T-helper 1 cell treated with Interleukin-12 subunit alpha and Interleukin-12 subunit beta and Interleukin-4 antibody, amounts not matched to agents 30 ng/mL and 1 ng/mL, for 36 hours (primary cell): Measurements from ENCODE around the gene GOLGA1. TPM values are rescaled to one million over a fixed set of nuclear protein-coding genes. Genes with fewer than 3 reads are reported as not detected.
"Not testable (repeated sequence)": the region's sequence is repeated elsewhere in the genome, so short reads cannot be mapped to it uniquely, and the experiment has no call there.

ENCODE experiments used
- intact Hi-C: fragments of 100-400 bp; cut with micrococcal nuclease; formaldehyde crosslinking; loops from one replicate; pipeline ENCODE4 v1.15.1; 2024
- total RNA-seq: library from RNA; stranded (reverse); gene quantifications from 2 replicates; pipeline ENCODE4 v1.2.3, GENCODE V29; 2022

Gene GOLGA1
- total RNA-seq, 1 donor from 2014 or later = 18.4 TPM

DNA sequence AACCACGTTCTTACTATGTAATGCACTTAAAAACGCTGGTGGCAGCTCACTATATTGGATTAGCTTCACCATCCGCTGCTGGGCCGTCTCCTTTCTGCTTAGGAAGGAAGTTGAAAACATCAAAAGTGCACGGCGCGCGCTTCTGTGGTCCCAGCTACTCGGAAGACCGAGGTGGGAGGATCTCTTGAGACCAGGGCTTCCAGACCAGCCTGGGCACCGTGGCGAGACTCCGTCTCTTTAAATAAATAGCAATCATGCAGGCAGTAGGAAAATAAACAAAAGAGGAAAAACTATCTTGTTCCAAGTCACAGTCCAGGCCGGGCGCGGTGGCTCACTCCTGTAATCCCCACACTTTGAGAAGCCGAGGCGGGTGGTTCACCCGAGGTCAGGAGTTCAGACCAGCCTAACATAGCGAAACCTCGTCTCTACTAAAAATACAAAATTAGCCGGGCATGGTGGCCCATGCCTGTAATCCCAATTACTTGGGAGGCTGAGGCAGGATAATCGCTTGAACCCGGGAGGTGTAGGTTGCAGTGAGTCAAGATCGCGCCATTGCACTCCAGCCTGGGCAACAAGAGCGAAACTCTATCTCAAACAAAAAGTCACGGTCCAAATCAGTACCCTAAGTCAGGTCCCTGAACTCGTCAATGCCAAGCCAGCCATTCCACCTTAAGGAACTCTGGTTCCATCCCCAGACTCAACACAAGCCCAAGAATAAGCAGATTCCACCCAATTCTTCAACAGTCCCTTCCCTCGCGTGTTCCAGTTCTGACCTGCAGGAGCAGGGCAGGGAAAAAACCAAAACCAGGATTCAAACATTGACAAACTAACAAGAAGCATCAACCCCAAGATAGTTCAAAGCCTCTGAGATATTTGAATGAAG is 1.0 kb upstream of the GOLGA1 start:
- intact Hi-C loops = loop anchor here (1.0 to 5.0 kb wide), 13 partner anchors 23 to 805 kb away; partner anchors contain the start of genes ARPC5L, GAPVD1, HSPA5 and MAPKAP1

GRCh38 chr9:124940521-124940893 is 376 bp downstream of the GOLGA1 start:
- intact Hi-C loops = loop anchor here (2.0 to 5.0 kb wide), 2 partner anchors 767 to 806 kb away; partner anchors contain the start of genes MAPKAP1 and PBX3

DNA sequence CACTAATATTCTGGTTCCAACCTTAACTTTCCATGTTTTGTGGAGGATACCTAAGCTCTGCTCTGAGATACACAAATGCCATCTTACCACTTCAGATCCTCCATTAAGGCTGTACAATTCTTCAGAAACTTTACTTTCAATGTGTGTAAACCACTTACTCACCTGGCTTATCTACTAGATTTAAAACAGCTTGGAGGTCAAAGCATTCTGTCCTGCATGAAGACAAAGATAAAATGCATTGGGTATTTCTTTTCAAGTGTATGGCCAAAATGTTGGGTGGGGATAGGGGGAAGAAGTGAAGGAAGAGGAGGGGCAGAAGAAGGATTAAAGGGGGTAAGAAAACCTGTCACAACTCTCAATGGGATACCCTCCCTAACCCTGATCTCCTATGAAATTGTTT is 939 bp downstream of the GOLGA1 start:
- intact Hi-C loops = loop anchor here (2.0 to 5.0 kb wide), 2 partner anchors 767 to 807 kb away; partner anchors contain the start of genes MAPKAP1 and PBX3

GRCh38 chr9:124934290-124934689 is 6.6 kb downstream of the GOLGA1 start:
- intact Hi-C loops = no loop called here

- intact Hi-C loops = no loop called here
These were observed 8.6 kb downstream of the GOLGA1 start for GRCh38 chr9:124932333-124932732.

DNA sequence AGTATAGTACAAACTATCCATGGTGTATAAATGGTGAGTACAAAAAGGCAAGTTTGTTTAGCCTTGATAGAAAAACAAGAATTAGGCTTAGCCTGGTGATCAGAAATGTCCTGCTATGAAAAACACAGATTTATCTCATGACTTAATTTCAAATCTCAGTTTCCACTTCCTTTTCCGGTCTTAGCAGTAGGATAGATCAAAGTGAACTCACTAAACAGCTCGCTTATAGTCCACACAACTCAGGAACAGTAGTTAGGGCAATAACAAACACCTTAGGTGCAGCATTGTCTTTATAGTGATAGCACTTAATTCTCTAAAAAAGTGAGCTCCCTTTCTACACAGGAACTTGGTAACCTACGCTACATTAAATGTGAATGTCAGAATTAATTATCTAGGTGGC is 11.4 kb downstream of the GOLGA1 start:
- intact Hi-C loops = no loop called here

DNA sequence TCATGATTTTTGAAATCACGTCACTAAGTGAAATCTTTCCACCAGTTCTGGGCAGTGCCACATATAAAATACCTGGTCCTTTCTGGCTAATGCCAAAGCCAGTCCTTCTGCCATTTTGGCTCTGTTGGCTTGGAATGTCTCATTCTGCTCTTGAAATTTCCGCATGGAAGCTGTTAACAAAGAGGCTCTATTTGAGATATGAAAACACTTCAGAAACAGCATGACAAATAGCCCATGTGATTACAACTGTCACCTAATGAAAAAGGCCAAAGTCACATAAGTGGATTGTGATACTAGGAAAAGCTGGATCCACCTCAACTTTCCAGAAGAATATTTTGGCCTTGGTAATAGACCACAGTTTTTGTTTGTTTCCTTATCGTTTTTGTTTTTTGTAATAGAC is 12.8 kb downstream of the GOLGA1 start:
- intact Hi-C loops = no loop called here

DNA sequence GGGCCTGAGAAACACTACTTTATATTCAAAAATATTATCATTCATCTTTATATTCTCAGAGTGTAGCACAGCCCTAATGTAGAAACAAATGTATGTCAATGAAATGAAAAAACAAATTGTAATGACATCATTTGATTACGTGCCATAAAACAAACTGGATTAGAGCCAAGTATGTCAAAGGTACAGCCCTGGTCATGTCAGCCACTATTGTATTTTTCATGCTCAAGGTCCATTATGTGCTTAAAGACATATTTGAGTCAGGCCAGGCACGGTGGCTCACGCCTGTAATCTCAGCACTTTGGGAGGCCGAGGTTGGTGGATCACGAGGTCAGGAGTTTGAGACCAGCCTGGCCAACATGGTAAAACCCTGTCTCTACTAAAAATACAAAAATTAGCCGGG is 20.5 kb downstream of the GOLGA1 start:
- intact Hi-C loops = not testable (repeated sequence)

DNA sequence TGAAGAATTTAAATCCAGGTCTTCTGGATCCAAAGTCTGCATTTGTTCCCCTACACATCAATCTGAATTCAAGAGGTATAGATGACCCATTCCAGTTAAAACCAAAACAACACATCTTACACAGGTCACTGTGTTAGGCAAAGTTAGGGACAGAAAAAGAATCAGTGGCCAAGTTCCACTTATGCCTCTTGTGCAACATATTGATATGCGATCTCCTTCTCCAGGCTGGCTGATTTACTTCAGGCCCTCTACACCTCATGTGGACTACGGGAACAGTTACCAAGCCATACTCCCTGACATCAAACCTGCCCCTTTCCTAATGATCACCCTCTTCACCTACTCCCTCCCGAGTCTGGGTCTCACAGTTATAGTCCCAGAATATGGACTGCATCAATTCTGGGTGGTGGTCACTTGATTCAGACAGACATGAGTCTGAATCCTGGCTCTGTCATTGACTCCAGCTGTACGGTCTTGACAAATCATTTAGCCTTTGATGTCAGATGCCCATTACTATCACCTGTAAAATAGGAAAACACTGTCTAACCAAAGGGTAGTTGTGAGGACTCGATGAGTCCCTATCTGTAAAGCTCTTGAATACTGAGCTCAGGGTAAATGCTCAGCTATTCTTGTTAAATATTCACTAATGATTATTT is 26.0 kb downstream of the GOLGA1 start:
- intact Hi-C loops = no loop called here

DNA sequence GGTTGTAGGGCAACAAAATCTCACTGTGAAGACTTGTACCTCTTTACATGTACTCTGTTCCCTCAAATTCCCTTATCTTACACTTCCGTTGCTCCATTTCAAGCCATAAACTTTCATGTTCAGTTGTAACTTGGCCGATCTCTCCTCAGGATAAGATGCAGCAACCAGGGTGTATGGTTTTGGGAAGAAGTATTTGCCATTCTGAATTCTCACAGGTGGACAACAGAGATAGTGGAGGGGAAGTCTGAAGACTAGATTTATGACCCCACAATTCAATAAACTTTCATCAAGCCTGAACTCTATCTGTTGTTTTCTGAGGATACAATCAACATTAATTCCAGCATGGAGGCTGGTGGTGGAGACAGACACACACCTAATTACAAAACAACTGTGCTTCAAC is 27.5 kb downstream of the GOLGA1 start:
- intact Hi-C loops = no loop called here

DNA sequence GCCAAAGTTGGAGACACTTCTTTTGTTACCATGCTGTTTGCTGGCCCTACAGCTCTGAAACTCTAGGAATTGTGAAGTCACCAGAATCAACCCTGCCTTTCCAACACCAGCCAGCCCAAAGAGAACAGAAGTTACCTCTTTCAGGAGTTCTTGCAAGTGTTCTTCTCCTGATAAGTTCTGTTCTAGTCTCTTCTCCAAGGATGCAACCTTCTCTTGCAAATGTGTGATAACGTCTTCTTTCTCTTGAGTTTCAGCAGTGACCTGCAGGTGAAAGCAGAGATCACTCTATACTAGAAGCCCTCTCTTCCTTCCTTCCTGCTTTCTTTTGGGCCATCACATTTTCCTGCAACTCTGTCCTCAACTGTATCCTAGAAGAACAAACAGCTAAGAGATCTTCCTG is 29.1 kb downstream of the GOLGA1 start:
- intact Hi-C loops = no loop called here

DNA sequence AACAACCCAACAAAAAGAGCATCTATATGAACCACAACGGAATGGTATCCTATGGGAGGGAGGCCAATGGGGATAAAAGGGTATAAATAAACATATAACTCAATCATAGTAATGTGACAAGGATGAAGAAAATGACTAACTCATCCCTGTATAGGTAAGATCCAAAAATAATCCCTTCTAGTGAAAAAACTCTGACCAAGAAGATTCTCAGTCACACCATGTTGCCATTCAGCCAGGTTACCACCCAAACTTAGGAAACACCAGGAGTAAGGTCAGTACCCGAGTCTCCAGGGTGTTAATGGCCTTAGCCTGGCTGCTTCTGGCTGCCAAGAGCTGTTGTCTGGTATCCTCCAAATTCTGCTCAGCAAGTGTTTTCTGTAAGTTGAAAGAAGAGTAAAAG is 32.8 kb downstream of the GOLGA1 start:
- intact Hi-C loops = no loop called here

DNA sequence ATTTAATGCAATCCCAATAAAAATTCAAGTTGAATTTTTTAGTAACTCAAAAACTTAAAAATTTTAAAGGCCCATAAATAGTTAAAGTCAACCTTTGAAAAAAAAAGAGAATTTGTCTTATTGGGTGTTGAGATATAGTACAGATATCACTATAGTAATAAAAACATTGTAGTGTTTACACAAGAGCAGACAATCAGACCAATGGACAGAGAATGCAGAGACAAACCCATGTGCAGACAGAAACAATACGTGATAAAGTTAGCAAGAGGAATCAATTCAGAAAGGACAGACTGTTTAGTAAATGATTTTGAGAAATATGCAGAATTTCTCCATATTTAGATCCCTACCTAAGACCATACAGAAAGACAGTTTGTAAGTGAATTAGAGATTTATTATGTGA is 33.9 kb downstream of the GOLGA1 start:
- intact Hi-C loops = no loop called here

DNA sequence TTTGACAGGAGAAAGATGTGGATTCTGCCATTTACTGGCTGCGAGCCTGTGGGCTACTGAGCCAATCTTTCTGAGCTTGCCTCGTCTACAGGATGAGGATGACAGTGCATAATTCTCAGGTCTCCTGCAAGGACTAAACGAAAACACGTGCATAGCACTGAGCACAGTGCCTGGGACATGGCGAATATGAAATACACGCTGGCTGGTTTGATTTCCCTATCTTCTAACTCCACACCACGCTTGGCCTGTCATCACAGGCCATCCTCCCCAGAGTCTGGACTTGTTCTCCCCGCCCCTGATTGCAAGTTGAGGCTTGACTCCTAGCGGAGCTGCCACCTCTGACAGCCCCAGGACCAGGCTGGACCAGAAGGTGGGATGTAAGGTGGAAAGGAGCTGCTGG is 41.0 kb downstream of the GOLGA1 start:
- intact Hi-C loops = no loop called here

DNA sequence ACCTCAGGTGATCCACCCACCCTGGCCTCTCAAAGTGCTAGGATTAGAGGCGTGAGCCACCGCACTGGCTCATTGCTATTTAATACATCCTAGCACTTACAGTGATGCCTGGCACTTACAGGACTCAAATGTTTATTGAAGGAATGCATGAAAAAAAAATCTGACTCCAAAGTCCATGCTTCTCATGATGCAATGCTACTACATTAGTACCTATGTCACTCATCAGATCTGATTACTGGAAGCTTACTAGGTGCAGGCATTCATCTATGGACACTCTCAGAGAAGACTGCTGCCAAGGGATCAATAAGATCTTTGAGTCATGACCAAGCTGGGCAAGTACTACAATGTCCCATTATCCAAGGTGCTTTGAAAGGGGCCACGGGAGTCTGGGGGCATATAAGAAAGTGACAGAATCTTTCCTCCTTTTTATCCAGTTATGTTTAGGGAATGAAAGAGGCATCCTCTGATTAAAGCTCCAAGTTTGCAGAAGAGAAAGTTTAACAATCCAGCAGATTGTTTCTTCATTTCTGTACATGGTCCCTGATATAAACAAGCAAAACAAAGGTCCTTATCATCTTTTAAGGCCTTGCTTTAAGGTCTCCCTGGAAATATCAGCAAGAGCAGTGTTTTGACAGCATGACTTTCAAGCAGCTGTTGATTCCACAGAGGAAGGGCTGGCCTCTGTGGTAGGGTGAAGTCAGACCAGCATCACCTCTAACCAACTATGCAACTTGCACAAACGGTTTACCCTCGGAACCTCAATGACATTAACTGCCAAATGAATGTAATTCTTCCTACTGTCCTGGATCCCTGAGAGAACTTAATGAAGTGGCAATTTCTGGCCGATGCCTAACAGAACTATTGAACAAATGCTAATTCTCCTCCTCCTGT is 43.1 kb downstream of the GOLGA1 start:
- intact Hi-C loops = no loop called here

DNA sequence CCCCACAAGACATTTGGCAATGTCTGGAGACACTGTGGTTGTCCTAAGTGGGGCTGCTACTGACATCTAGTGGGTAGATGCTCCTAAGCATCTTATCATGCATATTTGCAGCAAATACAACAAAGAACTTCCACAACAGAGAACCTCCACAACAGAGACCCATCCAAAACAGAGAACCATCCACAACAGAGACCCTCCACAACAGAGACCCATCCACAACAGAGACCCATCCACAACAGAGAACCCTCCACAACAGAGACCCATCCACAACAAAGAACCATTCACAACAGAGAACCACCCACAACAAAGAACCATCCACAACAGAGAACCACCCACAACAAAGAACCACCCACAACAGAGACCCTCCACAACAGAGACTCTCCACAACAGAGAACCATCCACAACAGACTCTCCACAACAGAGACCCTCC is 46.1 kb downstream of the GOLGA1 start:
- intact Hi-C loops = loop anchor here (1.0 kb wide), 4 partner anchors 24 to 249 kb away; partner anchors contain the start of genes ARPC5L, SCAI and WDR38

- intact Hi-C loops = loop anchor here (1.0 kb wide), 4 partner anchors 24 to 249 kb away; partner anchors contain the start of genes ARPC5L, SCAI and WDR38
These were observed 46.7 kb downstream of the GOLGA1 start for GRCh38 chr9:124894035-124894740.

- intact Hi-C loops = no loop called here
These were observed 50.7 kb downstream of the GOLGA1 start for GRCh38 chr9:124890179-124890578.

DNA sequence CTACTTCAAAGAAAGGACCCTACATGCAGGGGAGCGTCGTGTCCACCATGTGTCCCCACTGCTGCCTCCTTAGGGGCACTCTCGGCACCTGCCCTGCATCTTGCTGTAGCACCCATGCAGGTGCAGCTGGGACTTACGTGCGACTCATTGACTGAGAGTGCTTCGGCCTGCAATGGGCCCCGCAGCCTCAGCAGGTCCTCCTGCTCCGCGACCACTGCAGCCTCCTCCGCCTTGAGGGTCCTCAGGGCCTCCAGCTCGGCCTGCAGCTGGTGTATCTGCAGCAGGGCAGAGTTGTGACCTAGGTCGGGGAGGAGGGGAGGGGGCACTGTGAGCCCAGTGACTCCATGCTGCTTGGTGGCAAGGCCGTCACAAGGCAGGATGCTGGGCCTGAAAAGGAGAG is 51.9 kb downstream of the GOLGA1 start:
- intact Hi-C loops = no loop called here

DNA sequence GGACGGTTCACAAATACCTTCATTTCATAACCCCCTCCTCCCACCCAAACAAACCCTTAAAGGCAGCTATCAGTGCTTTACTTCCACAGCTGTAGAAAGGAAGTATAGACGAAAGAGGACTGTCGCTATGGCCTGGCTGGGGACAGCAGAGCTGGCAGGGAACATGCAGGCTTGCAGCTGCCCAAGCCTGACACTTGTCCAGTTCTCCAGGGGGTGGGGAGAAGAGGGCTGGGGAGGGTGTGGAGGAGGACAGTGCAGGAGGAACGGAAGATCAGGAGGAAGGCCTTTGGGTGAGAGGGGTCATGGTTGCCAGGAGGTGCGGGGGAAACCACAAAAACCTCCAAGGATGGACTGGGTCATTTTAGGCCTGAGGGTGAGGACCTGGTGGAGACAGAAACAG is 53.1 kb downstream of the GOLGA1 start:
- intact Hi-C loops = no loop called here
